MV-4-11 (cell line): ENCODE data around the gene PNPO.

Source experiments
- DNase-seq: peaks from one replicate; lab custom pipeline; 2025; lab: John Stamatoyannopoulos, UW

Gene PNPO

GRCh38 chr17:47975189-47975822, 33.9 kb downstream of the PNPO start:
- DNase-seq = no peak

GRCh38 chr17:47975823-47976205, 34.4 kb downstream of the PNPO start:
- DNase-seq = no peak

GRCh38 chr17:47978324-47978723, 37.0 kb downstream of the PNPO start:
- DNase-seq = peak; percentile 43

- DNase-seq = no peak
Measured at GRCh38 chr17:47980541-47980940, 39.2 kb downstream of the PNPO start.

GRCh38 chr17:47981462-47981861, 40.1 kb downstream of the PNPO start:
- peak; percentile 78 for DNase-seq

- no peak for DNase-seq
Measured at GRCh38 chr17:47982091-47982617, 40.8 kb downstream of the PNPO start.

GRCh38 chr17:47982645-47983390, 41.4 kb downstream of the PNPO start:
- no peak for DNase-seq

GRCh38 chr17:47983492-47984223, 42.3 kb downstream of the PNPO start:
- DNase-seq = no peak

- no peak for DNase-seq
Measured at GRCh38 chr17:47986520-47986919, 45.1 kb downstream of the PNPO start.

- no peak for DNase-seq
Measured at GRCh38 chr17:47987240-47987835, 46.0 kb downstream of the PNPO start.

- peak; percentile 24 for DNase-seq
Measured at GRCh38 chr17:47988445-47988844, 47.1 kb downstream of the PNPO start.

GRCh38 chr17:47989159-47989558, 47.8 kb downstream of the PNPO start:
- no peak for DNase-seq

GRCh38 chr17:47989700-47990099, 48.3 kb downstream of the PNPO start:
- DNase-seq = no peak

- no peak for DNase-seq
Measured at GRCh38 chr17:47990962-47991731, 49.8 kb downstream of the PNPO start.

- DNase-seq = no peak
Measured at GRCh38 chr17:47992216-47992615, 50.8 kb downstream of the PNPO start.

- DNase-seq = no peak
Measured at GRCh38 chr17:47993031-47993564, 51.7 kb downstream of the PNPO start.

GRCh38 chr17:47993964-47994363, 52.6 kb downstream of the PNPO start:
- no peak for DNase-seq

GRCh38 chr17:47994724-47995123, 53.4 kb downstream of the PNPO start:
- no peak for DNase-seq

- DNase-seq = no peak
Measured at GRCh38 chr17:47995241-47995935, 54.0 kb downstream of the PNPO start.

GRCh38 chr17:47996201-47996600, 54.8 kb downstream of the PNPO start:
- DNase-seq = no peak

GRCh38 chr17:47997586-47997985, 56.2 kb downstream of the PNPO start:
- no peak for DNase-seq
